ENCODE measurements around the gene IFNK.

GRCh38 chr9:27485158-27485557, 38.9 kb upstream of the IFNK start:
- TF ChIP-seq CTCF (IDR thresholded peaks at IDR 0.05; ENCODE audit: insufficient read depth, low read length) (no peak), POLR2AphosphoS5 (IDR thresholded peaks at IDR 0.05; ENCODE audit: low read depth) (no peak), GABPA (IDR thresholded peaks at IDR 0.05; ENCODE audit: low read depth) (no peak), SPI1 (IDR thresholded peaks at IDR 0.05; ENCODE audit: borderline replicate concordance, low read depth) (no peak), REST (IDR thresholded peaks at IDR 0.05; ENCODE audit: insufficient replicate concordance, low read depth) (no peak)
